Activated B cell treated with CpG ODN at 0.5 μM for 24 hours (primary cell): Measurements from ENCODE around the gene CDK17. TPM values are rescaled to one million over a fixed set of nuclear protein-coding genes. Genes with fewer than 3 reads are reported as not detected.

Experiments
- ATAC-seq: fragments of 200-7000 bp; cut with Tn5 transposase; one replicate; pipeline ENCODE4 v1.10.0; 2021; ENCODE audit warnings: low read depth, mild to moderate bottlenecking, moderate library complexity
- CTCF ChIA-PET: fragments of 350-600 bp; sonication (Branson Sonifier 250); formaldehyde crosslinking; loops from one replicate; lab custom pipeline; 2021; ENCODE audit warnings: antibody characterized with exemption; lab: Charles Lee
- POLR2A ChIA-PET: fragments of 350-600 bp; sonication (Branson Sonifier 250); formaldehyde crosslinking; loops from one replicate; lab custom pipeline; 2021; ENCODE audit warnings: antibody characterized with exemption; lab: Charles Lee
- DNase-seq: peaks from one replicate; pipeline ENCODE4 v3.0.0; 2022
- H3K27ac Mint-ChIP-seq: one replicate; pipeline ENCODE4 v1.8.0; 2020; ENCODE audit warnings: mixed read lengths
- H3K27me3 Mint-ChIP-seq: one replicate; pipeline ENCODE4 v1.8.0; 2021; ENCODE audit warnings: mixed read lengths
- H3K36me3 Mint-ChIP-seq: one replicate; pipeline ENCODE4 v1.8.0; 2021; ENCODE audit warnings: low read depth, mixed read lengths
- H3K4me1 Mint-ChIP-seq: one replicate; pipeline ENCODE4 v1.8.0; 2021; ENCODE audit warnings: mixed read lengths
- H3K4me3 Mint-ChIP-seq: one replicate; pipeline ENCODE4 v1.8.0; 2020; ENCODE audit warnings: mild to moderate bottlenecking, mixed read lengths
- H3K9me3 Mint-ChIP-seq: one replicate; pipeline ENCODE4 v1.8.0; 2020; ENCODE audit warnings: mixed read lengths
- CTCF ChIP-seq: fragments of 200-600 bp; IDR thresholded peaks from one replicate; pipeline ENCODE4 v1.8.0; 2022; ENCODE audit warnings: antibody characterized with exemption, mild to moderate bottlenecking
- intact Hi-C: fragments of 100-400 bp; cut with micrococcal nuclease; formaldehyde crosslinking; loops from one replicate; pipeline ENCODE4 v1.15.1; 2024
- total RNA-seq: library from RNA; stranded (reverse); gene quantifications from 2 replicates; pipeline ENCODE4 v1.2.3, GENCODE V29; 2022

CDK17 gene
- total RNA-seq, 1 donor from 2014 or later = 57.3 TPM

- Mint-ChIP-seq H3K9me3 (no peaks in the 10 kb centered on the region), H3K4me1 (peaks cover 28% of the 10 kb centered on the region), H3K36me3 (peaks cover 50% of the 10 kb centered on the region), H3K4me3 (no peak overlapping the region), H3K27ac (no peak overlapping the region), H3K27me3 (no peaks in the 10 kb centered on the region)
- POLR2A ChIA-PET = no interaction called here
- no peak for ATAC-seq
- CTCF ChIA-PET = no interaction called here
- intact Hi-C loops = no loop called here
- TF ChIP-seq CTCF = no peak
- no peak for DNase-seq
Measured at GRCh38 chr12:96241431-96241830, 158.8 kb downstream of the CDK17 start.

GRCh38 chr12:96240656-96241055, 159.6 kb downstream of the CDK17 start:
- DNase-seq = no peak
- ATAC-seq = no peak
- peaks cover 32% of the 10 kb centered on the region for H3K4me1 Mint-ChIP-seq
- no peak overlapping the region for H3K27ac Mint-ChIP-seq
- POLR2A ChIA-PET = interaction anchor here (1.0 kb wide), 1 partner anchor 249 kb away, joined by 3 read pairs; the partner anchor contains the start of gene CFAP54
- CTCF ChIA-PET = no interaction called here
- H3K4me3 Mint-ChIP-seq = no peak overlapping the region
- intact Hi-C loops = no loop called here
- no peak for TF ChIP-seq CTCF
- no peaks in the 10 kb centered on the region for H3K27me3 Mint-ChIP-seq
- peaks cover 52% of the 10 kb centered on the region for H3K36me3 Mint-ChIP-seq
- H3K9me3 Mint-ChIP-seq = no peaks in the 10 kb centered on the region

GRCh38 chr12:96239711-96240635, 160.3 kb downstream of the CDK17 start:
- Mint-ChIP-seq H3K27ac (no peak overlapping the region), H3K4me3 (no peak overlapping the region), H3K9me3 (no peaks in the 10 kb centered on the region), H3K4me1 (peaks cover 31% of the 10 kb centered on the region), H3K27me3 (no peaks in the 10 kb centered on the region), H3K36me3 (peaks cover 51% of the 10 kb centered on the region)
- ChIA-PET POLR2A (interaction anchor here (1.0 kb wide), 1 partner anchor 250 kb away, joined by 3 read pairs; the partner anchor contains the start of gene CFAP54), CTCF (no interaction called here)
- ATAC-seq (no peak), DNase-seq (no peak)
- TF ChIP-seq CTCF = no peak
- intact Hi-C loops = no loop called here

- DNase-seq = no peak
- Mint-ChIP-seq H3K4me3 (no peak overlapping the region), H3K9me3 (no peaks in the 10 kb centered on the region), H3K4me1 (peaks cover 29% of the 10 kb centered on the region), H3K27ac (no peak overlapping the region), H3K27me3 (no peaks in the 10 kb centered on the region), H3K36me3 (peaks cover 55% of the 10 kb centered on the region)
- ChIA-PET POLR2A (no interaction called here), CTCF (no interaction called here)
- intact Hi-C loops = no loop called here
- ATAC-seq = no peak
- TF ChIP-seq CTCF = no peak
Measured at GRCh38 chr12:96238336-96239047, 161.7 kb downstream of the CDK17 start.
